WI38 (cell line): Measurements from ENCODE around the gene ITGB7.
"Not testable (repeated sequence)": the region's sequence is repeated elsewhere in the genome, so short reads cannot be mapped to it uniquely, and the experiment has no call there.

Experiments
- H3K4me3 ChIP-seq: 2 replicates; pipeline ENCODE4 v1.5.1; 2011; ENCODE audit warnings: low read depth, mild to moderate bottlenecking, control low read depth, low read length
- CTCF ChIP-seq: IDR thresholded peaks from 2 replicates; pipeline ENCODE4 v1.5.1; 2012; ENCODE audit warnings: low read depth, mild to moderate bottlenecking, control low read depth, low read length

ITGB7 gene

GRCh38 chr12:53208877-53209463 is 1.9 kb upstream of the ITGB7 start:
- no peak for TF ChIP-seq CTCF
- no peak overlapping the region for H3K4me3 ChIP-seq

GRCh38 chr12:53208435-53208834 is 1.4 kb upstream of the ITGB7 start:
- no peak for TF ChIP-seq CTCF
- H3K4me3 ChIP-seq: no peak overlapping the region

GRCh38 chr12:53205747-53206419 is 1.2 kb downstream of the ITGB7 start:
- no peak for TF ChIP-seq CTCF
- no peak overlapping the region for H3K4me3 ChIP-seq

- no peak for TF ChIP-seq CTCF
- no peak overlapping the region for H3K4me3 ChIP-seq
Observed at GRCh38 chr12:53204351-53204750, 2.7 kb downstream of the ITGB7 start.

GRCh38 chr12:53202316-53202715 is 4.7 kb downstream of the ITGB7 start:
- not testable (repeated sequence) for H3K4me3 ChIP-seq

GRCh38 chr12:53201639-53202038 is 5.4 kb downstream of the ITGB7 start:
- no peak for TF ChIP-seq CTCF
- no peak overlapping the region for H3K4me3 ChIP-seq

- TF ChIP-seq CTCF: no peak
- no peak overlapping the region for H3K4me3 ChIP-seq
Observed at GRCh38 chr12:53201177-53201541, 5.9 kb downstream of the ITGB7 start.
